Activated CD4-positive, alpha-beta T cell treated with anti-CD3 and anti-CD28 coated beads, Interleukin-2, Interleukin-6, amounts not matched to agents 100 ng/mL and 50 ng/mL, durations not matched to agents 16 hours and 8 hours (primary cell): ENCODE data around the gene EEF1A2.

Source experiments
- DNase-seq: peaks from one replicate; pipeline ENCODE4 v3.0.0-alpha.2; 2020

Gene EEF1A2

DNA sequence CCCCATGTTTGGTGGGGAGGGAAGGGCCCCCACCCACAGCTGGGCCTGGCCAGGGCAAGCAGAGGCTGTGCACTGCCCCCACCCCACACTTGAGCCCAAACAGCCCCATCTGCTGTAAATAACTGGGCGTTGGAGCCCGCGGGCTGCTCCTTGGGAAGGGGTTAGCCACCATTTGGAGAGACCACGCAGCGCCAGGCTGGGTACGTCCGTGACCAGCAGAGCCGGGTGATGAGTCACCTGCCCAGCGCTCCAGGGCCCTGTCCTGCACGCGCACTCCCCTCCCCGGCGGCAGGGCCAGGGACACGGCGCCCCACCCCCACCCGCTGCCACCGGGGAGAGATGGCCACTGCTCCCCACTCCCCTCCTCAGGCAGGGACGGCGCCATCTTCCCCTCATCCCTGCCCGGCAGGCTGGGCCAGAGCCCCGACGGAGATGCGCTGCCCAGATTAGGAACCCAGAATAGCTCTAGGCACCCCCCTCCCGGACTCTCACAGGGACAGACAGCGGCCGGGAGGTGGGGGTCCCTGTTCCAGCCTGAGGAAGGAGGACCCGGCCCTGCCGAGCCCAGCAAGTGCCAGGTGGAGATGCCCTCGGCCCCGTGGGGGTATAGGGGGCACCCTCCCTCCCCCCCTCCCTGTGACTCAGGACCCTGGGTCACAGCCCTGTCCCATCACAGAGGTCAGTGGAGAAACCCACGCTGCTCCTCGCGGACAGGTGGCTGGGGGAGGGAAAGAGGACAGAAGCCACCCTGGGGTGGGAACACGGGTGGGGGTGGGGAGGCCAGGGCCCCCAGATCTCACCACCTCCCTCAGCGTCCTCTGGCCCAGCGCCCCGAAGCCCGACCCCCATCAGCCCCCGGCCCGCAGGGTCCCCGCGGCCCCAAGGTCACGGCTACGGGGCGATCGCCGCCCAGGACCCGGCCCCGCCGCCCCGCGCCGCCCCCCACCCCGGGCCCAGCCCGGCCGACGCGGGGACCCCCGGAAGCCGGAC lies 642 bp downstream of the EEF1A2 start:
- no peak for DNase-seq

DNA sequence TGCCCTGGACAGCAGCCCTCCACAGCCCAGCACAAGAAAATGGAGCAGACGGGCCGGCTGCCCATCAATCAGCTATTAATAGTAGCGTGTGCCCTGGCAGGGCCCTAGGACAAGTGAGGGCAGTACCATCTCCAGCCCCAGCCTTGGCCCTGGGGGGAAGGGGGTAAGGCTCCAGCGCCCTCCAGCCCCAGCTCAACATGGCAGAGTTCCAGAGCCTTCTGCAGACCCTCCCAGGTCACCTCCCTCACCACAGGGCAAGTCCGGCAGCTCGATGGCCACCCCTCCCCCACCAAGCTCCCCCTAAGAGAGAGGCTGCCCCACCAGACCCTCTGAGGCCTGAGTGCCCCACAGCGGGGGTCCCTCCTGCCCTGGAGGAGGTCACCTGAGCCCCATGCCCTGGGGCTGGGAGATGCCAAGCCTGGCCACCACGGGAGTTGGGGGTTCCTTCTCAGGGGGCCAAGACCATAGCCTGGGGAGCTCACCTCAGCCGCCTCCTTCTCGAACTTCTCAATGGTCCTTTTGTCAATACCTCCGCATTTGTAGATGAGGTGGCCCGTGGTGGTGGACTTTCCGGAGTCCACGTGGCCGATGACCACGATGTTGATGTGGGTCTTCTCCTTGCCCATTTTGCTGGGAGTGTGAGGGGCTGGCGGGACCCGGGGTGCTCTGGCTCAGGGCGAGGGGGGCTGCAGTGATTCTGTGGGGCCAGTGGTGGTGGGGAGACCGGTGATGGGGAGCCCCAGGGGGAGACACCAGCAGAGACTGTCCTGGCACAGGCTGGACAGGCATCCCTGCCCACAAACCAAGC lies 1.5 kb downstream of the EEF1A2 start:
- DNase-seq = no peak

DNA sequence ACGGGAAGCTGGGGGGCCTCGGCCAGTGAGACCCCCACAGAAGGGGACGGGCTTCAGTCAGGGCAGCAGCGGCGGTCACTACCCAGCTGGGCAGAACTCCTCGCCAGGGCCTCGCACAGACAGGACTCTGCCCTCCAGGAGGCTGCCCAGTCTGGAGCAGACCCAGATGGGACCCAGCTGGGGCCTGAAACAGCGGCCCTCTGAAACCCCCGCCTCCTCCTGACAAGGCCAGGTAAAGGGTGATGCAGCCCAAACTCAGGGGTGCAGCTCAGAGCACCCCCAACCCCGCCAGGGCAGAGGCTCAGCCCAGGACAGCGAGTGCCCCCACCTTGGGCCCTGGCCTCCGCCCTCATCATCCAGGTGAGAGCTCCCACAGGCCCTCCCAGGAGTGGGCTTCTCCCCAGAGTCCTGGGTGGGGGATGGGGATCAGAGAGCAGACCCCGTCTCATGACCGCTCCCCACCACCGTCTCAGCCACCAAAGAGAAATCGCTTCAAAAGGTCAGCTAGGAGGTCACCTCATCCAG lies 2.2 kb downstream of the EEF1A2 start:
- no peak for DNase-seq

DNA sequence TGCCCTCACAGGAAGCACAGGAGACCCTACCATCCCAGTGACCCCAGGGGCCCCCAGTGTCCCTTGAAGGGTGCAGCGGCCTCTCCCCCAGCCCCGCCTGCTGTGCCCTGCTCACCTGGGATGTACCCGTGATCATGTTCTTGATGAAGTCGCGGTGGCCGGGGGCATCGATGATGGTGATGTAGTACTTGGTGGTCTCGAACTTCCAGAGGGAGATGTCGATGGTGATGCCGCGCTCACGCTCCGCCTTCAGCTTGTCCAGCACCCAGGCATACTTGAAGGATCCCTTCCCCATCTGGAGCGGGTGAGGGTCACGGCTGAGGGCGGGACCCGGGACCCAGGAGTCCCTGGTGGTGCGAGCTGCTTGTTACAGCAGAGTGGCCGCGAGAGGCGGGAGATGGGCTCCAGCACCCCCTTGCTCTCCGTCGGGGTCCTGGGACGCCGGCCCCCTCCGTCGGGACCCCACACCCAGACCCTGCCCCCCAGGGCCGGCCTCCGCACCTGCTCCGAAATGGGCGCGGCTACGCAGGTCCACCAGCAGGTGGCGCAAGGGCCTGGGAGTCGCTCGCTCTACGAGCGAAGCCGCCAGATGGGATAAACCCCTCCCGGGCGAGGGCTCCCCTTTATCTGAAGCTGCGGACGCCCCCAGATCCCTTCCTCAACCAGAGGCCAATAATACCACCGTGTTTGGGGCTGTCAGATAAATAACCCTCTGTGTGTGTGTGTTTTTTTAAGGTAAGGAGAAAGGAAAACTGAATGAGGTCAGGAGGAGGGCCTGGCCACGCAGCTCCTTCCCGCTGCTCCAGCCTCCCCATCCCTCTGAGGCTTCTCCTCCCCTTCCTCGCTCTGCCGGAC lies 2.9 kb downstream of the EEF1A2 start:
- DNase-seq = peak; percentile 77

DNA sequence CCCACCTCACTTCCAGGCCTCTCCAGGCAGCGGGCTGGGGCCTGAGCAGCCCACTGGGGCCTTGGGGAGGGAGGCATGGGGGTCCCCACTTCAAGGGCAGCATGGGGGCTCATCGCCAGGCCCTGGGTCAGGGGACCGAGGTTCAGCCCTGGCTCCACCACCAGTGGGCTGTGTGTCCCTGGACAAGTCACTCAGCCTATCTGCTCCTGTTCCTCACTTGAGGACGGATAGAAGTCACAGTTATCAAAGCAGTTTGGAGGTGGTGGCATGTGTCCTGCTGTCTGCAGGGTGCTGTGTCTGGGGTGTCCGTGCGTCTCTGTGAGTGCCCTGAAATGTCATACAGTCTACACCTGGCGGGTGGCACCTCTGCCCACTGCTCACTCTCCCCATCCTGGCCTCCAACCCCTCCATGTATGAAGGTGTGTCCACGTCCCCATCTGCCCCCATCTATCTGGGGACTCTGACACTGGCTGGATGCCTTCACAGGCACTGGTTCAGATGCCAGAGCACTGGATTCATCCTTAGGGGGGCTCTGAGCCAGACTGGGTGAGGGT lies 3.6 kb downstream of the EEF1A2 start:
- no peak for DNase-seq

DNA sequence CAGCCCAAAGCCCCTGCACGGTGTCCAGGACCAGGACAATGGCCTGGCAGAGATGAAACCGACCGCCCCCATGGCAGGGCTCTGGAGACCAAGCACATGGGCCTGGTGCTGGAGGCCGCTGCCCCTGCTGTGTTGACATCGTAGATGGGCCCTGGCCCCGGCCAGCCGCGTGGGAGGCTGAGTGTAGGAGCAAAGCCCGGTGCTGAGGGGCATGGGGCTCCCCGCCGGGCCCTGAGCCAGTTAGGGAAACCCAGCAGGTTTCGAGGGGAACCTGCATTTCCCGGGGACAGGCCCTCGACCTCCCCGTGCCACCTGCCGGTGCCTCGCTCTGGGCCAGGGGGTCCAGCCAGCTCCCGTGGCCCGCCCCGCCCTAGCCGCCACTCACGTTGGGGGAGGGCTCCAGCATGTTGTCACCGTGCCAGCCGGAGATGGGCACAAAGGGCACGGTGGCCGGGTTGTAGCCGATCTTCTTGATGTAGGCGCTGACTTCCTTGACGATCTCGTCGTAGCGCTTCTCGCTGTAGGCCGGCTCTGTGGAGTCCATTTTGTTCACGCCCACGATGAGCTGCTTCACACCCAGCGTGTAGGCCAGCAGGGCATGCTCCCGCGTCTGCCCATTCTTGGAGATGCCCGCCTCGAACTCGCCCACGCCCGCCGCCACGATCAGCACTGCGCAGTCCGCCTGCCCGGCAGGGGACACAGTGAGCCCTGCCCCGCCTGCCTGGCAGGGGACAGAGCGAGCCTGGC lies 4.3 kb downstream of the EEF1A2 start:
- DNase-seq = no peak

DNA sequence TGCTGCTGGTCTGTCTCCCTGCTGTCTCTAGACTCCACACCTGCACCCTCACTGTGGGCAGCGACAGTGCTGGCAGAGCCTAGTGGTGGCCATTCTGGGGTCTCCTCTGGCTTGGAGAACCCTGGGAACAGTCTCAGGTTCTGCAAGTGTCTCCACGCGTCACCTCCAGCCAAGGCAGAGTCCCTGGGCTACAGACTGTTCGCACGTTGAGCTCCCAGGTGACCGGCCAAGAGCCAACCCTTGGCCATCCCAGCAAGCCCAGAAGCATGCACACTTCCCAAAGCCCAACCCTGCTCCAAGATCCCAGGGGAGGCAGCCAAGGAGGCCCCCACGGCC lies 4.8 kb downstream of the EEF1A2 start:
- DNase-seq = no peak

DNA sequence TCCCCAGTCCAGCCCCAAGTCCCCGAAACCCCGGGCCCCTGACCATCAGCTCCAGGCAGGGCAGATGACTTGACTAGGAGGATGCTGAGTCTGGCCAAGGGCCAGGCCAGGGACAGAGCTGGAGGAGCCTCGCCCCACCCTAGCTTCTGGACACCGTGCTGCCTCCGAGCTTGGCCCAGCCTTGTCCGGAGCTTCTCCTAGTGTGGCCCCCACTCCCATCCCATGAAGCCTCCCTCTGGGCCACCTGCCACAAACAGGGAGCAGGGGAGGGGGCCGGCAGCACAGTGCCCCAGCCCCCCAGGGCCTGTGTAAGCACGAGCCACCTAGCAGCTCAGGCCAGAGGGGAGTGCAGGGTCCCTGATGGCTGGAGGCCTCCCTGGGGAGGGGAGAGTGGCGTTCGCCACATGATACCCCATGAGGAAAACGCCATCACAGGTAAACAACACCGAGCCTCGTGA lies 5.3 kb downstream of the EEF1A2 start:
- no peak for DNase-seq

DNA sequence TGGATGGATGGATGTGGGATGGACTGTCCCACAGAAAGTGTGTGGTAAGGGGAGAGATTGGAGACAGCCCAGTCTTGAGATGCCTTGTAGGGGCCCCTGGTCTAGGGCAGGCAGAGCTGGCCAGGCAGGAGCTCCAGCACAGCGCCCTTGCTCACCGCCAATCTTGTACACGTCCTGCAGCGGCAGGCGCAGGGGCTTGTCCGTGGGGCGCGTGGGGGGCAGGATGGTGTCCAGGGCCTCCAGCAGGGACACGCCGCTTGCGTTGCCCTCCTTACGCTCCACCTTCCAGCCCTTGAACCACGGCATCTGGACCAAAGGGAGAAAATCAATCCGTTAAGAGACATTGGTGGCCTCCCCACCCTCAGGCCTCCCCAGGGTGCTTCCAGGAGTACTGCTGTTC lies 5.9 kb downstream of the EEF1A2 start:
- no peak for DNase-seq

DNA sequence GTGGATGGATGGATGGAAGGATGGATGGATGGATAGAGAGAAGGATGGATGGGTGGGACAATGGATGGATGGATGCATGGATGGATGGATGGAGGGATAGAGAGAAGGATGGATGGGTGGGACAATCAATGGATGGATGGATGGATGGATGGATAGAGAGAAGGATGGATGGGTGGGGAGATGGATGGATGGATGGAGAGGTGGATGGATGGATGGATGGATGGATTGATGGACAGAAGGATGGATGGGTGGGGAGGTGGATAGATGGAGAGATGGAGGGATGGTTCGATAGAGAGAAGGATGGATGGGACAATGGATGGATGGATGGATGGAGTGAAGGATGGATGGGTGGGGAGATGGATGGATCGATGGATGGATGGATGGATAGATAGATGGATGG lies 6.4 kb downstream of the EEF1A2 start:
- no peak for DNase-seq

DNA sequence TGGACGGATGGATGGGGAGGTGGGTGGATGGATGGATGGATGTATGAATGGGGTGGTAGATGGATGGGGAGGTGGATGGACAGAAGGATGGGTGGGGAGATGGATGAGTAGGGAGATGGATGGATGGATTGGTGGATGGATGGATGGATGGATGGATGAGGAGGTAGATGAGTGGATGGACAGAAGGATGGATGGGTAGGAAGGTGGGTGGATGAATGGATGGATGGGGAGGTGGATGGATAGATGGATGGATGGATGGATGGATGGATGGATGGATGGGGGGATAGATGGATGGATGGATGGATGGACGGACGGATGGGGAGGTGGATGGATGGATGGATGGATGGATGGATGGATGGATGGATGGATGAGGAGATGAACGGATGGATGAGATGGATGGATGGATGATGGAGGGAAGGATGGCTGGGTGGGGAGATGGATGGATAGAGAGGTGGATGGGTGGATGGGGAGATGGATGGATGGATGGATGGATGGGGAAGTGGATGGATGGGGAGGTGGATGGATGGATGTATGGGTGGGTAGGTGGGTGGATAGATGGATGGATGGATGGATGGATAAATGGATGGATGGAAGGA lies 7.2 kb downstream of the EEF1A2 start:
- DNase-seq = no peak

DNA sequence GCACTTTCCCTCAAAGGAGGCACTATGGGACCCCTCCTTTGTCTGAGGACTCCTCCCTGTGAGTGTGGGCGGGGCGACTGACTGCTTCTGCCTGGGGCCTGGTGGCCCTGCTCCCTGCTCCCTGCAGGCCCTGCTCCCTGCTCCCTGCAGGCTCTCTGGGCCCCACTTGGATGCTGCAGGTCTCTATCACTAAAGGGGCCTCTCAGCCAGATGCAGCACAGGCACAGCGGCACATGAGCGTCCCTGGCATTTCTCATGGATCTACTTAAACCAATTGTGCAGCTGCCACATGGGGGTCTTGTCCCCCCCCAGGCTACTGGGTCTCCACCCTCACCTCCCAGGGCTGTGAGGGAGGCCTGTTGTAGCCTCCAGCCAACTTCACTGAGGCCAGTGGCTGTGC lies 7.8 kb downstream of the EEF1A2 start:
- no peak for DNase-seq

DNA sequence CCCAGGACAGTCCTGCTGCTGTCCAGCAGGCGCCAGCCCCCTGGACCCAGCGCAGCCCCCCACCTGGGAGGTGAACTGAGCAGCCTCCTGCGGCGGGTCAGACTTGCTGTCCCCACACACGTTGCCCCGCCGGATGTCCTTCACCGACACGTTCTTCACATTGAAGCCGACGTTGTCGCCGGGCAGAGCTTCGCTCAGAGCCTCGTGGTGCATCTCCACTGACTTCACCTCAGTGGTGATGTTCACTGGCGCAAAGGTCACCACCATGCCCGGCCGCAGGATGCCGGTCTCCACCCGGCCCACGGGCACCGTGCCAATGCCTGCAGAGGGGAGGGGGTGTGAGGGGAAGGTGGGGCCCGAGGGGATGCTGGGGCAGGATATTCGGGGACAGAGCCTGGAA lies 8.5 kb downstream of the EEF1A2 start:
- no peak for DNase-seq

DNA sequence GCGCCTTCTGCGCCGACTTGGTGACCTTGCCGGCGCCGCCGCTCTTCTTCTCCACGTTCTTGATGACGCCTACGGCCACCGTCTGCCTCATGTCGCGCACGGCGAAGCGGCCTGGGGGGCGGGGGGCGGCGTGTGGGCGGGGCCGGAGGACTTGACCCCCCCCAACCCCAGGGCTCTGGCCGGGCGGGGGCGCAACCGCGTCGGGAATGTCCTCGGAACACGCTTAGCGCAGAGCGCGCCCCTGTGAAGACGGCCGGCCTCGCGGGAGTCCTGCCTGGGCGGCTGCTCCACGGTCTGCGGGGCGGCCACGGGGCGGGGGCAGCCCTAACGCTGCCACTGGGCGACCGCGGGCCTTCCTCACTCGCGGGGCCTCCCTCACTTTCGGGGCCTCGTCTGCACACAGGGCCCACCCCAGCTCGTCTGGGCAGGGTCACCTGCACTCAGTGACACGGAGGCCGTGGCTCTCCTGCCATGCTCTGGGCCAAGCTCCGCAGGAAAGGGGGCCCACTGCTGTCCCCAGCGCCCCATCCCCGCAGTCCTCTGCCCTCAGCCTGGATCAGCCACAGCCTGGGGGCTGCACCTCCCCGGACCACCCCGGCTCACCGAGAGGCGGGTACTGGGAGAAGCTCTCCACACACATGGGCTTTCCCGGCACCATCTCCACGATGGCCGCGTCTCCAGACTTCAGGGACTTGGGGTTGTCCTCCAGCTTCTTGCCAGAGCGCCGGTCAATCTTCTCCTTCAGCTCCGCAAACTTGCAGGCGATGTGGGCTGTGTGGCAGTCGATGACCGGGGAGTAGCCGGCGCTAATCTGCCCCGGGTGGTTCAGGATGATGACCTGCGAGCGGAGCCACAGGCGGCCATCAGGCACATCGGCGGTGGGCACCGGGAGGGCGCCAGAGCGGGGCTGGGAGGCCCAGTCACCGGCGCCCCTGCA lies 10.3 kb downstream of the EEF1A2 start:
- no peak for DNase-seq

DNA sequence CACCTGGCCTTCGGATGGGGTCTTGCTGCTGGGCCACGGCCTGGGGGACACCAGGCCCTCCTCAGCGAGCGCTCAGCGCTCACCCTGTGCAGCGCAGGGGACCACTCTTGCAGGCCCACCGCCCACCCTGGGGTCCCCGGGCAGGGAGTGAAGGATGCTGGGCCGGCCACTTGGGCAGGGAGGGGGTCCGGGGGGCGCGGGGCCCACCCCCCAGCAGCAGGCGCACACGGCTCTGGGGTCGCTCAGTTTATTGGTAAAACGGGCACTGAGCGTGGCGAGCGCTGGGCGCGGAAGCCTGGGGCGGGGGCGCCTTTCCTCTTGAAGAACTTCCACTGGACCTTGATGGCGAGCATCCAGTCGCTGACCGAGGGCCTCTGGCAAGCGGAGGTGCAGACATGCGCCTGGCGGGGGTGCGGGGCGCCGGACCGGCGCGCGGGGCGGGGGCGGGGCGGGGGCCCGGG lies 11.1 kb downstream of the EEF1A2 start:
- no peak for DNase-seq

DNA sequence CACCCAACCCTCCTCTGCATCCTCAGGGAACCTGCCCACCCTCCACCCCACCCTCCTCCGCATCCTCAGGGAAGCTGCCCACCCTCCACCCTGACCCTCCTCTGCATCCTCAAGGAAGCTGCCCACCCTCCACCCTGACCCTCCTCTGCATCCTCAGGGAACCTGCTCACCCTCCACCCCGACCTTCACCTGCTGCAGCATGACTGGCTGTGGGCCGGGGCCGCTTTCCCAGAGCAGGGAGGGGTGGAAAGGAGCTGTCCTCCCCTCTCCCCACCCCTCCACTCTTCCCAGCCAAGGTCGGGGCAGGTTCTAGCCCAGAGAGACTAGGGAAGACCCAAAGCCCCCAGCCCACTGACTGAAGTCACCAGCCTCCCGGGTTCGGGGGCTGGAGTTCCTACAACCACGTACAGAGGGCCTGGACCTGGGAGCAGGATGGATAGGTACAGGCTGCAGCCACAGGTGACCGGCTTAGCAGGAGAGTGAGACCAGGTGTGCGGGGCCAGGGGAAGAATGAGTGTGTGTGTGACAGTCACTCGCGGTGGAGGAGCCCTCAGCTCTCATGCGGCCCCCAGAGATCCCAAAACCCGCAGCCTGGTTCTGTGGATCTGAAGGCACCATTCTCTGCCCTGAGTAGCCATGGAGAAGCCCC lies 11.6 kb downstream of the EEF1A2 start:
- DNase-seq = no peak

DNA sequence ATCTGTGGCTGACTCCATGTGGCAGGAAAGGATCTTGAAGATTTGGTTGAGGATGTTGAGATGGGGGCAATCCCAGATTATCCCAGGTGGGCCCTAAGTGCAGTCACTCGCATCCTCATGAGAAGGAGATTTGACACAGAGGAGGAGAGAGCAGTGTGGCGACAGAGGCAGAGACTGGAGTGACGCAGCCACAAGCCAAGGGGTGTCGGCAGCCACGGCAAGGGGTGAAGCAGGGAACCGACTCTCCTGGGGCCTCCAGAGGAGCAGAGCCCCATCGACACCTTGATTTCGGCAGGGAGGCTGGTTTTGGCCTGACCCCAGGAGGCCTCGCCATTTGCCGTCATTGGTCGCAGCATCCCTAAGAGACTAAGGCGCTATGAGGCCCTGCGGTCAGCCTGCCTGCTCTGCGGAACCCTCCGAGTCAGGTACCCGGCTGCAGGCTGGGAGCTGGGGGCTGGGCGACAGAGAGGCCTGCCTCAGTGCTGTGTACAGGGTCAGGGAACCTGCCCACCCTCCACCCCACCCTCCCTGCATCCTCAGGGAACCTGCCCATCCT lies 12.5 kb downstream of the EEF1A2 start:
- no peak for DNase-seq

DNA sequence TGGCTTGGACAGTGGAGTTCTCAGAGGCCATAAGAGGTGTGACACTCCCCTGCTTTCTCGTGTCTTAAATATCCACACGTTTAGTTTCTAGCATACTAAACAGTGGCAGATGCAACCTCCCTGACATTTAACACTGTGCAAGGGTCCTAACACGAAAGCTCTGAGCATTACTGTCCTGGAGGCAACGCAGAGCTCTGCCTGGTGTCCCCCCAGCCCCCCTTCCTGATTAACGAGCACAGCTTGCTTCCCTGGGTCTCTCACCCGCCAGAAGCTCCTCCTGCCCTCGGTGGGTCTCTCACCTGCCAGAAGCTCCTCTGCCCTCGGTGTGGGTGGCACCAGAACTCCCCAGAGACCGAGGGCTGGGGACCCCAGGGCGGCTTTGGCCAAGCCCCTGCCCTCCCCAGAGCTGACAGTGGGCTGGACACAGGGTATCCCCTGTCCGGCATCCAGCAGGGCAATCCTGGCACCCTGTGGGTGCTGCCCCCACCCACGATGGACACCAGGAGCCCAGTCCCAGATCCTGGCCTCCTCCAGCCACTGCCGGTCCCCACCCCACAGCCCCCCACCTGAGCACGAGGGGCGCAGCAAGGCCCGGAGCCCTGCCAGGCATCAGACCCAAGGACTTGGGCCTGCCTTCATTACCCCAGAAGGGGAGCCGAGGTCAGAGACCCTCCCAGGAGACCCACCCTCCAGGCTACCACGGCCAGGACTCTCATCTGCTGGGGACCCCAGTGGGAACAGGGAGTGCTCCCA lies 14.1 kb downstream of the EEF1A2 start:
- DNase-seq = no peak
